HepG2 (cell line): ENCODE results near the gene DICER1. TPM values are rescaled to one million over a fixed set of nuclear protein-coding genes. Genes with fewer than 3 reads are reported as not detected.

Experiments used
- BRD4 ChIP-seq: sonication (generic); formaldehyde crosslinking; IDR thresholded peaks from 2 replicates; pipeline ENCODE4 v1.4.0; 2020; ENCODE audit warnings: missing genetic modification reagents
- CEBPZ ChIP-seq: IDR thresholded peaks from 2 replicates; pipeline ENCODE4 v1.6.1; 2012; ENCODE audit warnings: low read length, improper control_type of control experiment
- DMAP1 ChIP-seq: IDR thresholded peaks from 2 replicates; pipeline ENCODE4 v1.6.1; 2016
- HOXA9 ChIP-seq: sonication (generic); formaldehyde crosslinking; IDR thresholded peaks from 2 replicates; pipeline ENCODE4 v1.8.1; 2022; ENCODE audit warnings: missing genetic modification reagents, mild to moderate bottlenecking, moderate library complexity, borderline replicate concordance
- MBD4 ChIP-seq: IDR thresholded peaks from 2 replicates; pipeline ENCODE4 v1.6.1; 2012; ENCODE audit warnings: low read length, inconsistent platforms, borderline replicate concordance
- MYNN ChIP-seq: sonication (generic); formaldehyde crosslinking; IDR thresholded peaks from 2 replicates; pipeline ENCODE4 v1.4.0; 2020; ENCODE audit warnings: mild to moderate bottlenecking, low read depth, missing genetic modification reagents
- SOX5 ChIP-seq: IDR thresholded peaks from 2 replicates; pipeline ENCODE4 v1.6.1; 2016; ENCODE audit warnings: borderline replicate concordance
- WIZ ChIP-seq: sonication (generic); formaldehyde crosslinking; IDR thresholded peaks from 2 replicates; pipeline ENCODE4 v1.5.1; 2020; ENCODE audit warnings: mild to moderate bottlenecking, missing genetic modification reagents
- ZNF317 ChIP-seq: sonication (generic); formaldehyde crosslinking; IDR thresholded peaks from 2 replicates; pipeline ENCODE4 v1.5.0; 2020; ENCODE audit warnings: mild to moderate bottlenecking, missing genetic modification reagents
- ZNF609 ChIP-seq: sonication (generic); formaldehyde crosslinking; IDR thresholded peaks from 2 replicates; pipeline ENCODE4 v1.4.0; 2020; ENCODE audit warnings: mild to moderate bottlenecking, missing genetic modification reagents, borderline replicate concordance
- ZNF619 ChIP-seq: sonication (generic); formaldehyde crosslinking; IDR thresholded peaks from 2 replicates; pipeline ENCODE4 v1.4.0; 2020; ENCODE audit warnings: mild to moderate bottlenecking, missing genetic modification reagents
- ZNF687 ChIP-seq: sonication (generic); formaldehyde crosslinking; IDR thresholded peaks from 2 replicates; pipeline ENCODE4 v1.5.1; 2020; ENCODE audit warnings: mild to moderate bottlenecking, missing genetic modification reagents, moderate library complexity
- polyA plus RNA-seq, 8 experiments: library from polyadenylated mRNA; depleted of rRNA in 3 of 8; stranded (reverse) in 7 of 8; unstranded in 1 of 8; fragments of >200 nt; fragmentation: Illumina TruSeq in 4 of 8; extraction: Trizol in 4 of 8; gene quantifications; 2 replicates each; pipeline versions ENCODE4 v1.2.1 to v1.2.3, GENCODE V29; 2011 to 2016; ENCODE audit warnings: low read depth in 4 of 8, missing spikeins in 1 of 8, mixed read lengths in 1 of 8; ENCODE audit not compliant: insufficient read depth in 1 of 8
- total RNA-seq, 5 experiments: library from RNA; depleted of rRNA; stranded (reverse); fragments of >200 nt; fragmentation: Illumina TruSeq; extraction: Trizol; gene quantifications; 2 replicates each; pipeline ENCODE4 v1.2.3, GENCODE V29; 2016; ENCODE audit warnings: low read depth in 1 of 5

Gene DICER1
- total and polyA plus RNA-seq, 2 of the 13 experiments (the other 11 are each of a cell fraction or from before 2014, with no cell fraction given): 31.8 to 61.9 TPM

- TF ChIP-seq SOX5 (CRISPR knock-in tag): peak; percentile 25; the same call in 1 of the 2 replicates
- TF ChIP-seq HOXA9: no peak
- TF ChIP-seq ZNF317 (CRISPR knock-in tag): peak; percentile 47; the same call in 1 of the 2 replicates
- TF ChIP-seq WIZ (CRISPR knock-in tag): no peak
- no peak for TF ChIP-seq ZNF609 (CRISPR knock-in tag)
- TF ChIP-seq BRD4 (CRISPR knock-in tag): no peak; the same call in 1 of the 2 replicates
- TF ChIP-seq ZNF687 (CRISPR knock-in tag): peak; percentile 73
- TF ChIP-seq DMAP1 (CRISPR knock-in tag): peak; percentile 77; the same call in 1 of the 2 replicates
- no peak for TF ChIP-seq ZNF619 (CRISPR knock-in tag)
- no peak for TF ChIP-seq MYNN (CRISPR knock-in tag)
- no peak for TF ChIP-seq MBD4
- TF ChIP-seq CEBPZ: no peak
Observed at GRCh38 chr14:95157327-95158189, at the start of gene DICER1 (continued).
